Hepatocyte (in vitro differentiated cells): ENCODE measurements around the gene FAM174C.

Experiments used
- CTCF ChIP-seq: fragments of 200-600 bp; sonication (generic); IDR thresholded peaks from 2 replicates; pipeline ENCODE4 v1.5.1; 2016; ENCODE audit warnings: antibody characterized with exemption, mild to moderate bottlenecking; ENCODE audit not compliant: poor library complexity
- EZH2 ChIP-seq: fragments of 200-600 bp; sonication (generic); IDR thresholded peaks from 2 replicates; pipeline ENCODE4 v1.6.1; 2016; ENCODE audit warnings: antibody characterized with exemption, mild to moderate bottlenecking, borderline replicate concordance

GRCh38 chr19:1239420-1239795 is 35.9 kb upstream of the FAM174C start:
- TF ChIP-seq CTCF (no peak), EZH2 (no peak)
